Central memory CD4-positive, alpha-beta T cell (primary cell): ENCODE data around the gene TBL3.
"Not testable (repeated sequence)": the region's sequence is repeated elsewhere in the genome, so short reads cannot be mapped to it uniquely, and the experiment has no call there.

ENCODE experiments used
- DNase-seq: peaks from one replicate; pipeline ENCODE4 v3.0.0; 2022

Gene TBL3

DNA sequence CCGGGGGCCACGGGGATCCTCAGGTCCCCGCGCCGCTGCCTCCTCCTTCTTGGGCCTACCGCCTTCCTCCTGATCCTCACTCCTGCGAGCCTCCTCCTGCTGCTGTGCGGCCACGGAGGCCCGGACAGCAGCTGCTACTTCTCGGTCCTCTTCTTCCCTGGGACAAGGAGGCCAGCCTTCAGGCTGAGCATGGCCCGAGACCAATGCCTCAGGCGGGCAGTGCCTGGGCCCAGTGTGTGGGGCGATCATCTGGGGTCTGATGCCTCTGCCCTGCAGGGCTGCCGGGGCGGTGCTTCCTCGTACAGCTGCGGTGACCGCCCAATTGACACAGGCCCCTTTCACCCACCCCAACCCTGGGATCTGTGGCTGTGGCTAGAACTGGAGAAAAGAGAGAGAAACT lies 29.2 kb downstream of the TBL3 start:
- no peak for DNase-seq

DNA sequence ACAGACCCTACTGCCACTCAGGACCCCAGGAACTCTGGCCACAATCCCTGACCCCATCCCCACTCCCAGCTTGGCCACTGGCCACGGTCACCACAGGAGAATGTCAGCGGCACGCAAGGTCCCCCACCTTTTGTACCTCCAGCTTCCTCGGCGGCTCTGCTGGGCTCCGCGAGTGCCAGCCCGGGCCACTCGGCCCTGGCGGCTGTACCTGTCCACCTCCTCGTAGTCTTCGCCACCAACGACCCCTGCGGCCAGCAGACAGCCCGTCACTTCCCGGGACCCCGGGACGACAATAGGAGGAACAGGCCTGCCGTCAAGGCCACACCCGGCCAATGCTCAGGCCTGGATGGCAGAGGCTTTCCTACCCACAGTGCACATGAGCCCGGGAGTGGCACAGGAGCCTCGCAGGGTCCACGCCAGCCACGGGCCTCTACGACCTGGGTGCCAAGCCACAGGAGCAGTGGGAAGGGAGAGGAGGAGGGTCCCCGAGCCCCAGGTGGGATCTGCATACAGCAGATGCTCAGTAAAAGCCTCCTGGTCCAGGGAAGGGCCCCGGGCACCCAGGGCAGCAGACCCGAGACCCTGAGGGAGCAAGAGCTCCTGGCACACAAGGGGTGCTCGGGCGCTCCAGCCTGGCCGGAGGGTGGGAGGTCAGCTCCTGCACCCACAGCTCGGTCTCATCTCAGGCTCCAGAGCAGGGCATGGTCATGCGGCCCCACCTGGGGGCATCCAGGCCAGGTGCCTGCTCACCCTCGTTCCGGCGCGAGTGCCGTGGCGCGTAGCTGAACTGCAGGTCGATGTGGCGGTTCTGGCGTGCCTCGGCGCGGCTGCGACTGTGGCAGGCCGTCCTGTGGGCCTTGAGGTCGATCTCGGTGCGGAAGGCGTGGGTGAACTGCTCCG lies 29.9 kb downstream of the TBL3 start:
- DNase-seq: no peak

DNA sequence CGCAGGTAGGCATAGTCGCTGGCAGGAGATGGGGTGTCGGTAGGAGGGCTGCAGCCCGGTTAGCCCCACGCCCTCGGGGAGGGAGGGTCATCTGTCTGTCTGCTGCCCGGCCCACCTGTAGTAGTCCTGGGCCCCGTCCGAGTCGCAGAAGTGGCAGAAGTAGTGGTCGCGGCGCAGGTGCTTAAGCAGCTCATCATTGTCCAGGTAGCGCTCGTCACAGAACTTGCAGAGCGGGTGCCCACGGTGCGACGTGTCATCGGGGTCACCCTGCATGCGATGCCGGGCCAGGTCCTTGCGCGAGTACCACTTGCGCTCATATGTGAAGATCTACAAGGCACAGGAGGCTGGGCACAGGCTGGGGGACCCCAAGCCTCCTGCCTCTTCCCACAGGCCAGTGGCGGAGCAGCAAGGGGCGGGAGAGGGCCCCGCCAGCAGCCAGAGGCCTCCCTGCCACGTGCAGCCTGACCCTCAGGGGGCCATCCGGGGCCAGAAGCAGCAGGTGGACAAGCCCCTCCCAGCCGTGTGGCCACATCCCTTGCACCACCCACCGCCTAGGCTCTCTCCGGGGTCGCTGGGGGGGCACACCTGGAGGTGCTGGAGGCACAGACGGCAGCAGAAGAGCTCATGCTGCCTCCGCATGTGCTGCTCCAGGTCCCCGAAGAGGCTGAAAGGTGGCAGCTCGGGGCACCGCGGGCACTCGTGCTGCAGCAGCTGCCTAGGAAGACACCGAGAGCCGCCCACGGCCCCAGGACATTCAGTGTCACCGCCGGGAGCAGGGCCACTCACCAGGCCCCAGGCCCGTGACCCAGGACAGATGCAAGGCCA lies 30.8 kb downstream of the TBL3 start:
- DNase-seq: no peak

DNA sequence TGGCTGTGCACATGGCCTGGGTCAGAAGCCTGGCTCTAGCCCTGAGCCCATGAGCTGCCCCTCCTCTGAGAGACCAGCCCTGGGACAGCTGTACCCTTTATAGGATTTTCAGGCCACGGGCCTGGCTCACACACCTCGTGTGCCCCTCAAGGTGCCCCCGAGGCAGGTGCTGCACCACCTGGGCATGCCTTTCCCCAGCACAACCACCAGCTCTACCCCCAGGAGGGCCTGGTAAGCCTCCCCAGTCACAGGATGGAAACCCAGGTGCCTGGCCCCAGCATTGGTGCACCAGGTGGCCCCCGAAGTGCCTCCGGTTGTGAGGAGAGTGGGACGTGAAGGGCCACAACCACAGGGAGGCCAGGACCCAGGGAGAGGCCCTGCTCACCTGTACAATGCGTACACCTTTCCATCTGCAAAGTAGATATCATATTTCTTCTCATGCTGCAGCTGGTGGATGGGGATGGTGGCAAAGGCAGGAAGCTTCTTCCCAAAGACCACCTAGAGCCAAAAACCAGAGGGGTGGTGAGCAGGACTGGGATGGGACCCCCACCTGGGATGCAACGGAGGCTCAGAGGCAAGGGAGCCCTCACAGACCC lies 31.5 kb downstream of the TBL3 start:
- DNase-seq: no peak

DNA sequence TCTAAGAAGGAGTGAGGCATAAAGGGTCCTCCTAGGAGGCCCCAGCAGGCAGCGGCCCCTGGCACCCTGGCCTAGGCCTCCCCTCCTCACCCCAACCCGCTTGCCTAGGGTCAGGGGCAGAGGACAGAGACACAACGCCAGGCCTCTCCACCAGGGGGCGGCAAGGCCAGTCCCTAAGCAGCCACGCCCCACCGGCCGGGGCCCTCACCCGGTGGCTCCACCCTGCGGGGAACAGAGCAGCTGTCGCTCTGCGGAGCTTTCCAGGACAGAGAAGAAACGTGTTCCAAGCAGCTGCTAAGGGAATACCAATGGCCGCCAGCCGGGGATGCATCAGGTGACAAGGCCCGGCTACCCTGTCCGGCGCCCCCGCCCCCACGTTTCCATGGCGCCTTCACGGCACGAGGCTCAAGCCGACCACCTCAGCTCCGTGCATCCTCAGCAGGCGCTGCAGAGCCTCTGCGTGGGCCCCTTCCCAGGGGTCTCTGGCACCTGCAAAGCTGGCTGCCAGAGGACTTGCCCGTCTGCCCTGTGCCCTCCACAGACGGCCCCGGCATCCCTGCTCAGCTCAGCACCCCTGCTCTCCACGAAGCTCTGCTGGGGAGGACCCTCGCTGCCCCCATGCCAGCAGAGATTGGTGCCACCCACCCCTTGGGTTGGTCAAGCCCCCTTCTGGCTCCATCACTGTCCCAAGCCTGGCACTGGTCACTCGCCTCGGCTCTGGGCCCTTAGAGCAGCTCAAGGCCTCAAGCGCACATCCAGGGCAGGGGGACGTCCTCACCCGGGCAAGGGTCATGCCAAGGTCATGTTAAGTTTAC lies 32.2 kb downstream of the TBL3 start:
- DNase-seq: peak; percentile 81

DNA sequence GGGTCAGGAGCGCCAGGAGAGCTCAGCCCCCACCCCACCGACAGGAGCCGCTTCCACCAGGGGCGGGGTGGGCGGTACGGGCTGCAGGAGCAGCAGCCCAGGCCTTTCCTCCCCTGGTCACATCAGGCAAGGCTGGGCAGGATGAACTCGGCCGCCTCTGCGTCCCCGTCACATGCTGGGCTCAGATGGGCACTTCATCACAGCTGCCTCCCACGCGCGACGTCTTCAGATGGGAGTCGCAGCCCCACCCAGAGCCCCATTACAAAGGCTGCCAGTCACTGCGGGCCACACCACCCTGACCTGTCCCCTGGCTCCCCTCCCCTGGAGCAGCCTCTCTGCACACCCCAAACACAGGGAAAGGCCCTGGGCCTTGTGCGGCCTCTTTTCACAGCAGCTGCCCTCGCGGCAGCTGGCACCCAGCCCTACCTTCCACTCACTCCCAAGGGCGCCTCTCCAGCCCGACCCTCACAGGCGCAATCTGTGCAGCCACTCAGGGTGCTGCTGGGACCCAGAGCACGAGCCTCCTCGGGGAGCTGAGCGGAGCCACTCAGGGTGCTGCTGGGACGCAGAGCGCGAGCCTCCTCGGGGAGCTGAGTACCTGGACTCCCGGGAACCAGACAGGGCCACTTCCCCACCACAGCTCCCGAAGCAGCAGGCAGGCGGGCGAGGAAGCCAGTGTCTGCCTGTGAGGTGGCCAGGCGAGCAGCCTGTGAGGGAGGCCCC lies 33.1 kb downstream of the TBL3 start:
- no peak for DNase-seq

DNA sequence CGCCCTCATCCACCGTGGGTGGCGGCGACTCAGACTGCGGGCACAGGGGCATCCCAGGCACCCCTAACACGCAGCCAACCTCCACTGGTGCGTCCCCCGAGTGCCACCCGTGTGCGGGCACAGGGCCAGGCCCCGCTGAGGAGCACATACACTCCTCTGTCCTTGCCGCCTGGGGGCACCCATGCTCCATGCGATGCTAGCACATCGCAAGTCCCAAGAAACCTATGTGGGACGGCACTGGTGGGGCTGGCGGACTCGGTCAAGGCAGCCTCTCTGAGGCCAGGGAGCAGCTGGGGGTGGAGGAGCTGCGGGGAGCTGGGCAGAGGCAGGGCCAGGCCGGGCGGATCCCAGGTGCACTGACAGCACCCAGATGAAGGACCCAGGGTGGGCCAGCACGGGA lies 33.8 kb downstream of the TBL3 start:
- DNase-seq: no peak

DNA sequence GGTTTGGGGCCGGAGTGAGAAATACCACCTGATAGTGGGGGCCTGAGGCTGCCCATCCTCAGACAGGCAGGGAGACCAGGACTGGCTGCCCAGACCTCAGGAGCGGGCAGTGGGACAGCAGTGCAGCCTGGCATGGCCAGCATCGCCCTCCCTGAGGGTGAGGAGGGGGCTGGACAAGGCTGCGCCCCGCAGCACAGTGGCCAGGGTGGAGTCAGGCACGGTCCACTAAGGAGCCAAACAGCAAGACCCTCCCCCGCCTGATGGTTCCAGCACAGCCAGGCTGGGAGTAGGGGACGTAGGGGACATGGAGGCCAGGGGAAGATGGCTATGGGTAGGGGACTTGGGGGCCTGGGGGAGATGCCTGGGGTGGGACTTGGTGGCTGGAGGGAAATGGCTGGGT lies 34.5 kb downstream of the TBL3 start:
- no peak for DNase-seq

DNA sequence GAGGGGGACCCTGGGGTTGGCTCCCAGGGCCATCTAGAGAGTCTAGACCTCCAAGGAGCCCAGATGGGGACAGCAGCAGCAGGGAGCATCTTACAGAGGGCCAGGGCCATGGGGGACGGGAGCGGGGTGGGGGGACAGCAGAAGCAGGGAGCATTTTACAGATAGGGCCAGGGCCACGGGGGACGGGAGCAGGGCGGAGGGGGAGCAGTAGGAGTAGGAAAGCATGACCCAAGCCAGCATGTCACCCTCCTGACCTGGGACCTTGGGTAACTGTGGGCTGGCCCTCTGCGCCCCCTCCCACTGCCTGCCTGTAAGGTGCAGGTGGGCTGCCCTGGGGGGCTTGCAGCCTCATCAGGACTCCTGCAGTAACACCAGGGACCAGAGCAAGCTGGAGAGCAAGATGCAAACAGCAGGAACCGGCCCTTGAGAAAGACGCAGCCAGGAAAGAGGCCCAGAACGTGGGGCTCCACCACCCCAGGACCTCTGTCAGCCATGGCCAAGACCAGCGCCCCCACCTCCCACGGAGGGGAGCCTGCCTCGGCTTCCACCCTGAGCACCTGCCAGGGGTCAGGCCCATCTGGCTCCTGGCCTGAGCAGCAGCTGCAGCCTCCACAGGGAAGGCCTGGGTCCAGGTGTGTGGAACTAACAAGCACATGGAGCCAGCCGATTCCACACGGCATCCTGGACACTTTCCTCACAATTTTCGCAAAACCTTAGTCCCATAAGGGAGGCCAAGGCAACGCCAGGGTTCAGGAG lies 35.4 kb downstream of the TBL3 start:
- no peak for DNase-seq

DNA sequence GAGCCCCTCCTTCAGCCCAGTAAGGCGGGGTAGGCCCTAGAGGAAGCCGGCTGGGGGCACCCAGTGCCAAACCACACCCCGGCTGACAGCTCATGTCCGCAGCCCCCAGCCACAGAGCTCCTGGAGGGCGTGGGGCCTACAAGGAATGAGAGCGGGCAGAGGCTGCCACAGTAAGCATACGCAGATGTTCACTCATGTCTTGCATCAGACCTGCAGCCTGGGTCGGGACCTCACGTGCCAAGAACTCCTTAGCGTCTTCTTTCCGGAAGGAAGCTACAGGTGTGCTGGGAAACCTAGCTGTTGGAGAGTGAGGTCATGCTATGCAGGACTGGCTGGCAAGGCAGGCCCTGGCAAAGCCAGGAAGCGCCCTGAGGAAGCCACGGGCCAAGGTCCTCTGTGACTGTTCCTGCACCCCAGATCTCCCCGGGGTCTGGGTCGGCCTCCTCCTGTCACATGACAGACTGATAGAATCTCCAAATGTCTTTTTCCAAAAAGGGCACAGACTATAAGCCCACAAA lies 36.2 kb downstream of the TBL3 start:
- no peak for DNase-seq

DNA sequence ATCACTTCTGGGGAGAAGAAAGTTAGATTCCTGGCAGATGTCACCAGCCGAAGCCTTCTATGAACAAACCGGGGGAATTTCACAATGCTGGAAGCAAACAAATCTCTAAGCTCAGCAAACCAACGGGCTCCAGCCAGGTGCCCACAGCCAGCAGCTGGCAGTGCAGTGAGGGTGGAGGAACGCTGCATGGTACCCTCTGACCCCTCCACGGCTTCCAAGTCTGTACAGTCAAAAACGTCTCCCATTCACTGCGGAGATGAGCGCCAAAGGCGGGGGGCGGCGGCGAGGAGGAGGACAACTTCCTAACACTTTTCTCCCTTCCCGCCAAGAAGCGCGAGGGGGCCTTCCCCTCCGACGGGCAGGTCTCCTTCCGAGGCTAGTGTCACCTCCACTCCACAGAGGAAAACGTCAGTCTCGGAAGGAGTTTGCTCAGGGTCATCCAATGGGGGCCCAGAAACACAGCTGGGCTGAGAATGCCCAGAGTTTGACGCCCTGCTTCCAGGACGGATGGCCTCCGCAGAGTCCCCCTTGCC lies 36.8 kb downstream of the TBL3 start:
- DNase-seq: no peak

DNA sequence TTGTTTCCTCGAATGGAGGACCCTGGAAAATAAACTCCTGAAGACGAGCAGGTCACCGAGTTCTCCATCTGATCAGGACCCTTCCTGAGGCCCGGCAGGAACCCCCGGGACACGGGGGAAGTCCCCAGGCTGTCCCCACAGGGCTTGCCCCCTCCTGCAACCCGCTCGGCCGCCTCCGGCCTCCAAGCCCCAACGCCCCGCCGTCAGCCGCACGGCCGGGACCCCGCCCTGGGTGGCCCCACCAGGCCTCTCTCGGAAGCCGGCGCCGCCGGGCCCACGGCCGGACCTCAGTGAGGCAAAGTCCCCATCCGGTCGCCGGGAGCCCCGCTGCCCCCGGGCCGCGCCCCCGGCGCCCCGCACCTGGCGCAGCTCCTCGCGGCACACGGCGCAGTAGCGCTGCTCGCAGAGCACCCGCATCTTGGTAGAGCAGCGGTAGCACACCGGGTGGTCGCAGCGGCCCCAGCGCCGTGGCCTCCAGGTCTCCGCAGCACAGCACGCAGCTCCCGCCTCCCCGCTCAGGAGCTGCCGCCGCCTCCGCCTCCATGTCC lies 37.4 kb downstream of the TBL3 start:
- no peak for DNase-seq

DNA sequence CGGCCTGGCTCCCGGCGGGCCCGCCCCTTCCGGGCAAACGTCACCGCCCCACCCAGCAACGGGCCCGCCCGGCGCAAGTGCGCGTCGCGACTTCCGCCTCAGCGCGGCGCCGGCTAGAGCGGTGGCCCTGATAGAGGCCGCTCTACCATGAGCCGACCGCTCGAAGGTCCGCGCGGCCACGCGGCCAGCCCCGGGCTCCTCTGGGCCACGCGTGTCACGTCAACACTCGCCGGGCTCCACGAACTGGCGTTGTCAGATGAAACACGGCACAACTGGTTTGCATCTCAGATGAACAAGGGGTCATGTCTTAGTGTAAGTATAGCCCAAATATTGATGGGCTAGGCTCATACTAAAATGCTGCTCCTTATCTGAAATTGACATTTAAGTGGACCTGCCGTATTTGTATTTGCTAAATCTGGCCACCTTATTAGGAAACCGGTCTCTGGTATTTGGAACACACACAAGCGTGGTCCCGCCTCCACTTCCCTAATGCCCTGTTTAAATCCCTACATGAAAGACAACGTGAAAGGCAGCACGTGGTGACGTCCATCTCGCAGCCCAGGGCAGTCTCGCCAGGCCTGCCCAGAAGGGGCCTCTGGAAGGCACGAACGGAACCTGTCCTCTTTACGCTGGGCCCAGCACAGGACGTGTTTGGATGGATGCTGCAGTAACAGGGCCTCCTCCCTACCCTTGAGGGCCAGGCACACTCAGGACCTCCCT lies 38.1 kb downstream of the TBL3 start, which contains the start of gene ZNF598:
TSS of gene ZNF598 (minus strand) at position 31 of the 720 bp plus-strand sequence.
- peak; percentile 75 for DNase-seq

DNA sequence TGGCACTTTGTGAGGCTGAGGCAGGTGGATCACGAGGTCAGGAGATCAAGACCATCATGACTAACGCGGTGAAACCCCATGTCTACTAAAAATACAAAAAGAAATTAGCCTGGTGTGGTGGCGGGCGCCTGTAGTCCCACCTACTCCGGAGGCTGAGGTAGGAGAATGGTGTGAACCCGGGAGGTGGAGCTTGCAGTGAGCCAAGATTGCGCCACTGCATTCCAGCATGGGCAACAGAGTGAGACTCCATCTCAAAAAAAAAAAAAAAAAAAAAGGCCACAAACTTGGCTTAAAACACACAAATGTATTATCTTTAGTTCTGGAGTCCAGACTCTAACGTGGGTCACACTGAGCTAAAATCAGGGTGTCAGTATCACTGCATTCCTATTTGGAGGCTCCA lies 39.9 kb downstream of the TBL3 start:
- DNase-seq: not testable (repeated sequence)

DNA sequence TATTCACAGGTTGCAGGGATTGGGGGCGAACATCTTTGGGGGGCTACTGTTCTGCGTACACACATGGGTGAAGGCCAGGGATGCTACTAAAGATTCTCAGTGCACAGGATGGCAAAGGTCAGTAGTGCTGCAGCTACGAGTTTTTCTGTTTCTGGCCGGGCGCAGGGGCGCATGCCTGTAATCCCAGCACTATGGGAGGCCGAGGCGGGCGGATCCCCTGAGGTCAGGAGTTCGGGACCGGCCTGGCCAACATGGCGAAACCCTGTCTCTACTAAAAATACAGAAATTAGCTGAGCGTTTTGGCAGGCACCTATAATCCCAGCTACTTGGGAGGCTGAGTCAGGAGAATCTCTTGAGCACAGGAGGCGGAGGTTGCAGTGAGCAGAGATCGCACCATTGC lies 41.7 kb downstream of the TBL3 start:
- DNase-seq: no peak

DNA sequence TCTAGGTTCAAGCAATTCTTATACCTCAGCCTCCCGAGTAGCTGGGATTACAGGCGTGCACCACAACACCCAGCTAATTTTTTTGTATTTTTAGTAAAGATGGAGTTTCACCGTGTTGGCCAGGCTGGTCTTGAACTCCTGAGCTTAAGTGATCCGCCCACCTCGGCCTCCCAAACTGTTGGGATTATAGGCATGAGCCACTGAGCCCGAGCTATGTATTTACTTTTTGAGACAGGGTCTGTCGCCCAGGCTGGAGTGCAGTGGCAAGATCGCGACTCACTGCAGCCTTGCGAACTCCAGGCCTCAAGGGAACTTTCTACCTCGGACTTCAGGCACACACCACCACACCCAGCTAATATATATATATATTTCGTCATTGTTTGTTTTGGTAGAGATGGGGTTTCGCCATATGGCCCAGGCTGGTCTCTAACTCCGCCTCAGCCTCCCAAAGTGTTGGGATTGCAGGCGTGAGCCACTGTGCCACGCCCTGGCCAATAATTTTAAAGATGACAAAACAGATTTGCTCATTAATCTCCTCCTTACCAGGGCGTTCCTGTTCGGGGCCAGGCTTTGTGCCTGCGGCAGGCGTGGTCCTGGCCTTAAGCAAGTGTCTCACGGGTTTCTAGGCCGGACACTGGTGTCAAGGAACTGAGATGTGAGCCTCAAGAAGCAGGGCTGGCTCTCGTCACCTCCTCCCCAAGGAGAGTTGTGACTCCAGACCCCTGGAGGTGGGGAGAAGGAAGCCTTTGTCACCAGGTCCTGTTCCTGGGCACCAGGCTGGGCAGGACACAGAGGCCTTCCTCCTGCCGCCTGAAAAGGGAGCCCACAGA lies 43.5 kb downstream of the TBL3 start:
- DNase-seq: no peak

DNA sequence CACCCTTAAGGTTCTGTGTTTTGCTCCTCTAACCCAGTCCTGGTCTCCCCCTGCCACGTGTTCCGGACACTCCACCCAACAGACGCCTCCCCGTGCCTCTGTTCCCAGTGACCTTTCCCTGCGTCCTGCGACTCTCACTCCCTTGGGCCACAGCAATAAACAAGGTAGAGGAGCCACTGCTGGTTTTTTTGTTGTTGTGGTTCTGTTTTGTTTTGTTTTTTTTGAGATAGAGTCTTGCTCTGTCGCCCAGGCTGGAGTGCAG lies 44.0 kb downstream of the TBL3 start:
- no peak for DNase-seq

DNA sequence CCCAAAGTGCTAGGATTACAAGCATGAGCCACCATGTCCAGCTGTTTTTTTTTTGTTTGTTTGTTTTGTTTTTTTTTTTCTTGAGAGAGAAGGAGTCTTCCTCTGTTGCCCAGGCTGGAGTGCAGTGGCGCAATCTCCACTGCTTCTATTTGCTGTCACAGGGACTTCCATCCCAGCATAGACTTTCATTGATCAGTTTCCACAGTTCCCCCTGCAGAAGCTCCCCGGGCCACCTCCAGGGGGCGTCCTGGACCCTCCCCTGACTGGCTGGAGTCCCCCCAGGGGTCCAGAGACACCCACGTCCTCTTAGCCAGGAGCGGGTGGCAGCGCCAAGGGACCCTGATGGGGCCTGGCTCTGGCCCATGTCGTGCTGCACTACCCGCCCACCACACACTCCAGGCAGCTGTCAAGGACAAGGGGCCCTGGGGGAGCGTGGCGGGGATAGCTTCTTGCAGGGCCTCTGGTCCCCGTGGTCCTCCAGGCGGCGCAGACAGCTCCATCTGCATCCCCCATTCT lies 44.6 kb downstream of the TBL3 start:
- DNase-seq: no peak

DNA sequence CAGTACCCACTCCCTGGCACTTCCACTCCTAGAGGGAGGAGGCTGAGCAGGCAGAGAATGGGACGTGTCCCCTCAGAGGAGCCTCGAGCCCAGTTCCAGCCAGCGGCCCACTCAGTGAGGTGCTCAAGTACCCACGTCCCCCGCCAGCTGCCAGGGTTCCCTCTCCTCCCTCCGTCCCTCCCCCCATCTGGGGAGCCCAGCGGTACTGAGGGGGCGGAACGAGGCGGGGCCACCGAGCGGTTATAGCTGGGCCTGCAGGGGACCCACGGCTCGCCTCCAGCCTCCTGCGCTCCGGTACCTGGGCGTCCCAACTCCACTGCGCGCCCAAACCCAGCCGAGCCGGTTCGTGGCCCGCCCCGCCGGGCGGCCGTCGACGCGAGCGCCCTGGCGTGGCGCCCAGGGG lies 47.7 kb downstream of the TBL3 start, which contains the start of gene NPW:
TSS of gene NPW (plus strand) at position 268 of the 403 bp plus-strand sequence.
- no peak for DNase-seq
